ELR (cell line): Measurements from ENCODE around the gene TDRD15.
"Not testable (repeated sequence)": the region's sequence is repeated elsewhere in the genome, so short reads cannot be mapped to it uniquely, and the experiment has no call there.

Experiments
- DNase-seq: peaks from one replicate; pipeline ENCODE4 v3.0.0-alpha.2; 2015; ENCODE audit warnings: low read depth

TDRD15 gene

GRCh38 chr2:21146638-21147037 is 22.9 kb downstream of the TDRD15 start:
- no peak for DNase-seq

GRCh38 chr2:21148718-21149117 is 24.9 kb downstream of the TDRD15 start:
- no peak for DNase-seq

DNA sequence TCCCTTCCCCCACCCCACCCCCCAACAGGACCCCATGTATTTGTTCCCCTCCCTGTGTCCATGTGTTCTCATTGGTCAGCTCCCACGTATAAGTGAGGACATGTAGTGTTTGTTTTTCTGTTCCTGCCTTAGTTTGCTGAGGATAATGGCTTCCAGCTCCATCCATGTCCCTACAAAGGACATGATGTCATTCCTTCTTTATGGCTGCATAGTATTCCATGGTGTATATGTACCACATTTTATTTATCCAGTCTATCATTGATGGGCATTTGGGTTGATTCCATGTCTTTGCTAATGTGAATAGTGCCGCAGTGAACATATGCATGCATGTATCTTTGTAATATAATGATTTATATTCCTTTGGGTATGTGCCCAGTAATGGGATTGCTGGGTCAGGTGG is 27.5 kb downstream of the TDRD15 start:
- DNase-seq: not testable (repeated sequence)

GRCh38 chr2:21155365-21156136 is 31.8 kb downstream of the TDRD15 start:
- no peak for DNase-seq

DNA sequence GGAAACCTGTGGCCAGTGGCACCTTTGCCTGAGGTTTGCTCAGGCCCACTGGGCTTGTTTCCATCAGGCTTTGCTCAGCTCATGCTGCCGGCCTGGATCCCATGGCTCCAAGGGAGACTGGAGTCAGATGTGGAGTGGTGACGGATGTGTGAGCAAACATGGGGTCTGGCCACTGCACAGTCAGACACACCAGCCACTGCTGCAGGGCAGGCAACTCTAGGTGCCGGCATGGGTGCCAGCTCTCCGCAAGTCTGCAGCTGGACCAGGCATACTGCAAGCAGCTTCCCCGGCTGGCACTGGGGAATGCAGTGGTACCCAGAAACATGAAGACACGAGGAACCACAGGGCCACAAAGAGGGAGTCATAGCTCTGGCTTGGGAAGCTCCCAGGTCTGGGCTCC is 37.4 kb downstream of the TDRD15 start:
- no peak for DNase-seq

DNA sequence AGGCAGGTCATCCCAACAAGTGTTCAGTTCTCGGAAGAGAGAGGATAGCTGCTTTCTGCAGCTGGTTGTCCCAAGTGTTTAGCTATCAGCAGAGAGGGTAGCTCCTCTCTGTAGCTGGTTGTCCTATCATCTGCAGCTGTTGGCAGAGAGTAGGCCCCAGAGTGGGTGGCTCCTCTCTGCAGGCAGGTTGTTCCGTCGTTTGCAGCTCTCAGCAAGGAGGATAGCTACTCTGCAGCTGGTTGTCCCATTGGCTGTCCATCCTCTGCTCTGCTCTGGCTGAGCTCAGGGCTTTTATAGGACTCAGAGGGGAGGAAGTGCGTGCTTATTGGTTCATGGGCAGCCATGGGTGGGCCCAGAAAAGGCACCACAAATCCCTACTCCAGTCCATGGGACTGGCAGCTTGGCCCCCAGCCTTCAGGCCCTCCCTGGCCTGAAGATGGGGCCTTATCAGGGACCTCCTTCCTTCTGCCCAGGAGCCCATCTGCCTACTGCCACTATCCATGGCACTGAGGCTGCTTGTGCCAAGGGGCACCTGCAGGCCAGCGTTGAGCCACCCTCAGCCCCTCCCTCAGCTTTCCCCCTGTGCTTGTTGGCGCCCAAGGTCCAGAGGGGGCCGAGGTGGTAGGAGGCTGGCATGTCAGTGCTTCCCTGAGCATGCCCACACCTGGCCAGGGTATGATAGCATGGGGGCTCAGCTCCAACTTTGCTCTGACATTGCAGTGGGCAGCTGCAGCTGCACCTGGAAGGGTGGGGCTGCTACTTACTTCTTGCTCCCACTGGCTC is 38.3 kb downstream of the TDRD15 start:
- no peak for DNase-seq

- DNase-seq: no peak
These were observed 38.8 kb downstream of the TDRD15 start for GRCh38 chr2:21162615-21162878.

GRCh38 chr2:21163213-21163612 is 39.4 kb downstream of the TDRD15 start:
- no peak for DNase-seq

DNA sequence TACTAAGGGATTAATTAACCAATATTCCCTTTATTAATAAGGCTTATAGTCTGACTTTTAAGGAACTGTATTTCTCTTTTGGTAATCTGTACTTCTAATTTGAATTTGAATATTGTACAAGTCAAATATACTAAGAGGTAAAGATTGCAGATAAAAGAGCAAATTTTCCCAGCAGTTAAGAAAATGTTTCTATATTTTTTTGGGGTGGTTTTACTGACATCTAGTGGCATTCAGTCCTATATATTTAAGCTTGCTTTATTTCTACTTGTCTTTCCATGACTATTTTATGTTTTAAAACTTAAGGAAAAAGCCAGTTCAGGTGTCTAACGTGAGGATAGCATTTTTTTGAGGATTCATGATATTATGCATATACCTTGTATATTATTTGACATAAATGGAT is 41.6 kb downstream of the TDRD15 start:
- DNase-seq: peak; percentile 1

GRCh38 chr2:21175895-21176646 is 52.3 kb downstream of the TDRD15 start:
- no peak for DNase-seq

DNA sequence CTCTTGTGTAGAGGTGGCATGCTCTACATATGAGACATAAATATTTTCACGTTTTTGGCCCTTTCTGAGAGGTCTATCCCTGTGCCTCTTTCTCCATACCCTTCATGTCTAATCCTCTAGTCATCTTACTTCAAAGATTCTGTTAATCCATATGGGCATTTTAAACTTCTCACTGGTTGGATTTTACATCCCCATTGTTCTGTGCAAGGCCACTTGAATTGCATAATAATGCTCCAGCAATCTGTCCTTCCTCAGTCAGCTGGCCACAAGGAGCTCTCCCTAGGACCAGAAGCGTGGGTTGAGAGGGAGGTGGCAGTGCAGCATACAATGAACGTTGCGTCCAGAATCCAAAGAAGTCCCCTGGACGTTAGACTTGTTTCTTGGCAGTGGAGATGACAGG is 58.2 kb downstream of the TDRD15 start:
- no peak for DNase-seq

DNA sequence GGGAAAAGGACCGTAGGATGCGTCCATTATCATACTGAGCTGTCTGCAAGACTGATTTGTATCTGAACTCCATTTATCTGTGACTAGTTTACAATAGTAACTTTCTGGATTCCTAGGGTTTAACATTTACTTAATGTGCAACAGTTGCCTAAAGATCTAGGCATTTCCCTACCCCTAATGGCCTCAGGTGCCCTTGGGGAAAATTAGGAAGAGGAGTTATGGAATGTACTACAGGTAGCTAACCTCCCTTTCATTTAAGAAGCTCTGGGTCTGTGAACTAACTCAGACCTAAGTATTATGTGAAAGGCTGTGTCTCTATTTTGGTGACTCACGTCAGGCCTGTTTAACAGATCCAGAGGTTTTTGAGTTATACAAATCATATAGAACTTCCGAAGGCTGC is 59.5 kb downstream of the TDRD15 start:
- DNase-seq: no peak

DNA sequence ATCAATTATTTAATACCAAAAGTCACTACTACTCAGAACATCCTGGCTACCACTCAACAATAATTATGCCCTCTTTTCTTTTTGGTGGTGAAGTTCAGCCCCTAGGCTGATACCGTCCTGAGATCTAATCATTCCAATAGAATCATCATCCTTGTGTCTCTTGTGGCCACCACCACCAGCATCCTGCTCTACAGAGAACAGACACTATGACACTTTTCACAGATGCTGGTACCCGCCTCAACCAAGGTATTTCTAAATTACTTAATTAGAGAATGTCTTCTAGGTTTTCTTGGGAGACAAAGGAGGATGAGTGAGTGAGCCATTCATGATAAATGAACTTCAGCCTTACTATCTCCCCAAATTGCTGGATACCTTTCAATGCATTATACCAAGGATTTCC is 60.0 kb downstream of the TDRD15 start:
- no peak for DNase-seq

DNA sequence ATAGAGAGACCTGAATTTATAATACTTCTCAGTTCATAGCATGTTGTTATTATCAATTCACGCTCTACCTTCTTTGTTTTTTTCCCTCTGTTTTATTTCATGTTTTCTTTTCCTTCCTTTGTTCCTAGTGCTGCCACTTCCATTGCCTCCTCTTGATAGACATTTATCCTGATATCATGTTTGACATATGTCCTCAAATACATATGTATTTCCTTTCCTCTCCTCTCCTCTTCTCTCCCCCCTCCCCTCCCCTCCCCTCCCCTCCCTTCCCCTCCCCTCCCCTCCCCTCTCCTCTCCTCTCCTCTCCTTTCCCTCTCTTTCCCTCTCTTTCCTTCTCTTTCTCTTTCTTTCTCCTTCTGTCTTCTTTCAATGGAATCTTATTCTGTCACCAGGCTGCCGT is 67.8 kb downstream of the TDRD15 start:
- DNase-seq: no peak
